Esophagus muscularis mucosa (tissue), 4 donors: ENCODE results near the gene ZEB2. TPM values are rescaled to one million over a fixed set of nuclear protein-coding genes. Genes with fewer than 3 reads are reported as not detected.

Source experiments
- DNase-seq: peaks from one replicate; pipeline ENCODE4 v3.0.0-alpha.2; 2017; ENCODE audit errors: extremely low spot score
- H3K27ac ChIP-seq, 4 donors: fragments of 200-600 bp; sonication (generic); replicated peaks in 1 of 4; 1 replicate in 3 of 4; 2 replicates in 1 of 4; pipeline ENCODE4 v1.5.1; 2016 to 2019; ENCODE audit warnings: mild to moderate bottlenecking in 1 of 4
- H3K27me3 ChIP-seq, 4 donors: fragments of 200-600 bp; sonication (generic); one replicate each; pipeline versions ENCODE4 v1.5.1 to v1.6.0; 2016 to 2019
- H3K36me3 ChIP-seq, 4 donors: fragments of 200-600 bp; sonication (generic); one replicate each; pipeline ENCODE4 v1.5.1; 2016 to 2019
- H3K4me1 ChIP-seq, 4 donors: fragments of 200-600 bp; sonication (generic); one replicate each; pipeline ENCODE4 v1.5.1; 2016 to 2019
- H3K4me3 ChIP-seq, 4 donors: fragments of 200-600 bp; sonication (generic); 1 replicate in 2 of 4; 2 replicates in 2 of 4; pipeline ENCODE4 v1.5.1; 2016 to 2019; ENCODE audit warnings: mild to moderate bottlenecking in 4 of 4, moderate library complexity in 1 of 4
- H3K9me3 ChIP-seq, 4 donors: fragments of 200-600 bp; sonication (generic); 1 replicate in 3 of 4; 2 replicates in 1 of 4; pipeline ENCODE4 v1.5.1; 2016 to 2019
- EP300 ChIP-seq: sonication (generic); formaldehyde crosslinking; IDR thresholded peaks from one replicate; pipeline ENCODE4 v1.6.1; 2017; ENCODE audit warnings: antibody characterized with exemption
- POLR2A ChIP-seq: fragments of 450-650 bp; IDR thresholded peaks from one replicate; pipeline ENCODE4 v1.6.1; 2017; ENCODE audit warnings: antibody characterized with exemption, moderate library complexity, mild to moderate bottlenecking, low read depth
- POLR2AphosphoS5 ChIP-seq, 2 donors: sonication (generic); formaldehyde crosslinking; IDR thresholded peaks; one replicate each; pipeline ENCODE4 v1.6.1; 2017; ENCODE audit warnings: antibody characterized with exemption in 2 of 2
- WGBS: methylation state at CpG from one replicate; pipeline ENCODE4 v1.1.5; 2018; 5-methylcytosine and 5-hydroxymethylcytosine counted together
- intact Hi-C: fragments of 100-400 bp; cut with DNase I; formaldehyde crosslinking; loops from one replicate; pipeline ENCODE4 v1.15.1; 2023
- total RNA-seq, 4 donors: library from RNA; depleted of rRNA; stranded (reverse); fragments of >200 nt; gene quantifications; one replicate each; pipeline versions ENCODE4 v1.1.0 to v1.2.1, GENCODE V29; 2016
- TF ChIP-seq, protein P1 (sequence below), 3 experiments: fragments of 200-600 bp in 2 of 3; fragments of 450-650 bp in 1 of 3; sonication (generic) in 2 of 3; IDR thresholded peaks; one replicate each; pipeline ENCODE4 v1.5.1; 2017 to 2019; ENCODE audit warnings: antibody characterized with exemption in 3 of 3, mild to moderate bottlenecking in 2 of 3, moderate library complexity in 1 of 3

The ZEB2 gene
- total RNA-seq, 4 donors from 2014 or later, result 41.2 to 68.3 (median 55.7) TPM

DNA sequence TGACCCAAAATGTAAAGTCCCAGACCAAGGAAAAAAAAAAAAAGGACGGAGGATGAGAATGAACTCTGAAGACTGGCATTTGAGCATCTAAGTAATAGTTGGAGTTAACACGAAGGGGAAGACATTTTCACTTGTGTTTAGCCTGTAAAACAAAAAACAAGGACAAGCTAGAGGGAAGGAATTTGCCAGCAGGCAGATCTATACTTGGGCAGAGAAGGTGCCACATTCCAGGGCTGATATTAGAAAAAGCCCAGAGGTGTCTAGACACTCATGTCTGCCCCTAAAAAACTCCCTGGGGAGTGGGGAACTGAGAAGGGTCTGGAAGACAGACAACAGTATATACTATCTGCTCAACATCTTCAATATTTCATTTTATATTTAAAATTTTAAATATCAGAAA is 171.1 kb downstream of the ZEB2 start:
- intact Hi-C loops, result no loop called here
- no peak for DNase-seq
- no peak overlapping the region for H3K27ac ChIP-seq
- H3K36me3 ChIP-seq, result no peaks in the 10 kb centered on the region
- 92% methylated on average over 2 of the region's 2 CpGs for WGBS
- H3K27me3 ChIP-seq, result no peaks in the 10 kb centered on the region
- no peak for TF ChIP-seq POLR2AphosphoS5 (IDR thresholded peaks at IDR 0.05)
- TF ChIP-seq EP300, result no peak
- no peak for TF ChIP-seq POLR2A
- TF ChIP-seq, protein P1, sequence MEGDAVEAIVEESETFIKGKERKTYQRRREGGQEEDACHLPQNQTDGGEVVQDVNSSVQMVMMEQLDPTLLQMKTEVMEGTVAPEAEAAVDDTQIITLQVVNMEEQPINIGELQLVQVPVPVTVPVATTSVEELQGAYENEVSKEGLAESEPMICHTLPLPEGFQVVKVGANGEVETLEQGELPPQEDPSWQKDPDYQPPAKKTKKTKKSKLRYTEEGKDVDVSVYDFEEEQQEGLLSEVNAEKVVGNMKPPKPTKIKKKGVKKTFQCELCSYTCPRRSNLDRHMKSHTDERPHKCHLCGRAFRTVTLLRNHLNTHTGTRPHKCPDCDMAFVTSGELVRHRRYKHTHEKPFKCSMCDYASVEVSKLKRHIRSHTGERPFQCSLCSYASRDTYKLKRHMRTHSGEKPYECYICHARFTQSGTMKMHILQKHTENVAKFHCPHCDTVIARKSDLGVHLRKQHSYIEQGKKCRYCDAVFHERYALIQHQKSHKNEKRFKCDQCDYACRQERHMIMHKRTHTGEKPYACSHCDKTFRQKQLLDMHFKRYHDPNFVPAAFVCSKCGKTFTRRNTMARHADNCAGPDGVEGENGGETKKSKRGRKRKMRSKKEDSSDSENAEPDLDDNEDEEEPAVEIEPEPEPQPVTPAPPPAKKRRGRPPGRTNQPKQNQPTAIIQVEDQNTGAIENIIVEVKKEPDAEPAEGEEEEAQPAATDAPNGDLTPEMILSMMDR (IDR thresholded peaks at IDR 0.05), result no peak
- H3K9me3 ChIP-seq, result no peaks in the 10 kb centered on the region
- H3K4me1 ChIP-seq, result peaks cover 0 to 9% (median 9%) of the 10 kb centered on the region in 4 donors
- H3K4me3 ChIP-seq, result no peak overlapping the region

DNA sequence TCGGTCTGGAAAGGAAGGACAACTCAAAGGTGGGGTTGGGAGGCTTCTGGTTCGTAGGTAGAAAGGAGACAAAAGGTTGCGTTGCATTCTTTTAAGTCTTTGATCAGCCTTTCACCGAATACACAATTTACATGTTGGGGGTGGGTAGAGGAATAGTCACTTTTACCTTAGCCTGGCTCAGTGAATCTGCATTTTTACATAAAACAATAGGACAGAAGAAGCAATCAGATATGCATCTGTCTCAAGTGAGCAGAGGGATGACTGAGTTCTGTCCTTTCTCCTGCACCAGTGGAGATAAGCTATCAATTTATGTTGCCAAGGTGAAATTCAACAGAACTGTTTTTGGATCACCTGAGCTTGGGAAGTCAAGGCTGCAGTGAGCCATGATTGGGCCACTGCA is 173.7 kb downstream of the ZEB2 start:
- H3K9me3 ChIP-seq, result no peaks in the 10 kb centered on the region

DNA sequence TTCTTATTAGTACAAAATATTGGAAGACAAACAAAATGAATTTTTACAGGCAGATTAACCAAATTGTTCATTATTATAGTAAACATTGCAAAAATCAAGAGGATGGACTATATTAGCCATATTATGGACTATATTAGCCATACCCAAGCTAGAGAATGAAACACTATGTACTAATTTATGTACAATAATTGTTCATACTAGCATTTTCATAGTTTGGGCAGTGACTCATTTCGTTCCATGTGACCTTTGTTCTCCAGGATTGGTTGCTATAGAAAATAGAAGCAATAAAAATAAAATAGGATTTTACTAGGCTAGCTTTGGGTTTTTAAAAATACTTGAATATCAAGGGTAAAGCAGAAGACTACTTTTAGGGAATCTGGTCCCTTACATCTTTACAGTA is 176.8 kb downstream of the ZEB2 start:
- 76% methylated on average over 1 of the region's 1 CpG for WGBS
- TF ChIP-seq, protein P1 (IDR thresholded peaks at IDR 0.05), result no peak
- TF ChIP-seq EP300 (no peak), POLR2AphosphoS5 (IDR thresholded peaks at IDR 0.05) (no peak), POLR2A (no peak)
- H3K27me3 ChIP-seq, result no peaks in the 10 kb centered on the region
- H3K4me3 ChIP-seq, result no peak overlapping the region
- intact Hi-C loops, result no loop called here
- H3K36me3 ChIP-seq, result no peaks in the 10 kb centered on the region
- H3K4me1 ChIP-seq, result no peaks in the 10 kb centered on the region
- H3K9me3 ChIP-seq, result no peaks in the 10 kb centered on the region
- DNase-seq, result no peak
- no peak overlapping the region for H3K27ac ChIP-seq

More for the DNA sequence above, 173.7 kb downstream of the ZEB2 start:
- intact Hi-C loops, result no loop called here
- WGBS, result 90% methylated on average over 4 of the region's 4 CpGs
- Histone ChIP-seq H3K36me3 (no peaks in the 10 kb centered on the region), H3K4me1 (peaks cover 0 to 9% (median 9%) of the 10 kb centered on the region in 4 donors), H3K4me3 (no peak overlapping the region), H3K27me3 (no peaks in the 10 kb centered on the region), H3K27ac (no peak overlapping the region)
- DNase-seq, result no peak
- TF ChIP-seq POLR2AphosphoS5 (IDR thresholded peaks at IDR 0.05), result no peak
- TF ChIP-seq, protein P1 (IDR thresholded peaks at IDR 0.05), result no peak
- no peak for TF ChIP-seq EP300
- TF ChIP-seq POLR2A, result no peak

DNA sequence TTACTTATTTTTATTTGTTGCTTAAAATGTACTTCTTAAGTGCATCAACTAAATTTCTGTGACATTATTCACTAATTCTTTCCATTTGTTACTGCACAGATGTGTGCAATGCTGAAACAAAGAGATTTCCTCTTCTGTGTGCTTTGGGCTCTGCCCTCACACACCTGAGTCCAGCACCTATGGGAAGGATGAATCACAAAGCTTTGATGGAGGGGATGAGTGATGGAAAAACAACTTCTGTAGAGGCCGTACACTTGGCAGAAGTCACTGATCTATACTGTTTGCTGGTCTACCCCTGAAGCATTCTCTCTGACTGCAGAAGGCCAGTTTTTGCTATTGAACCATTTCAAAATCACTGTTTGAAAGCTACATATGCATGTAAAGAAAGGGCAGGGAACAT is 178.4 kb downstream of the ZEB2 start:
- Histone ChIP-seq H3K27me3 (no peaks in the 10 kb centered on the region), H3K27ac (no peak overlapping the region), H3K9me3 (no peaks in the 10 kb centered on the region), H3K4me1 (no peaks in the 10 kb centered on the region), H3K4me3 (no peak overlapping the region), H3K36me3 (no peaks in the 10 kb centered on the region)
- 83% methylated on average over 1 of the region's 1 CpG for WGBS
- DNase-seq, result no peak
- TF ChIP-seq, protein P1 (IDR thresholded peaks at IDR 0.05), result no peak
- TF ChIP-seq POLR2A, result no peak
- TF ChIP-seq EP300, result no peak
- TF ChIP-seq POLR2AphosphoS5 (IDR thresholded peaks at IDR 0.05), result no peak
- intact Hi-C loops, result no loop called here

DNA sequence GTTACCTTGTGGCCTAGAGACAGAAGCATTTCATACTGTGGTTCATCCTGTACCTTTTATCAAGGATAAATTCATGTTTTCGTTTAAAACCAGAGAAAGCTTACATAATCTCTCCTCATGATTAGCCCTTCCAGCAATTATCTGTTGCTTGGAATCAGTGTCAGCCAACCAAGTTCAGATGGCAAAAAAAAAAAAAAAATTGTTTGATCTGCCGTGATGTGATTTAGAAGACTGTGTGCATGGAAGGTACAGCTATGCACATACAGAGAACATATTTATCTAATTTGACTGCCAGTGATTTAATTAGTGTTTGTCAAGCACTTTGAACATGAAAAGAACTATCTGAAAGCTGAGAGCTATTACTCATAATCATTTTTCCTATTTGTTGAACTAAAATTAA is 180.9 kb downstream of the ZEB2 start:
- WGBS, result 88% methylated on average over 2 of the region's 2 CpGs
- intact Hi-C loops, result no loop called here

More for the DNA sequence above, 180.9 kb downstream of the ZEB2 start:
- H3K4me1 ChIP-seq, result no peaks in the 10 kb centered on the region
- H3K9me3 ChIP-seq, result no peaks in the 10 kb centered on the region
- DNase-seq, result no peak
- TF ChIP-seq POLR2A, result no peak
- TF ChIP-seq EP300, result no peak
- TF ChIP-seq, protein P1 (IDR thresholded peaks at IDR 0.05), result no peak
- TF ChIP-seq POLR2AphosphoS5 (IDR thresholded peaks at IDR 0.05), result no peak
- H3K4me3 ChIP-seq, result no peak overlapping the region
- no peaks in the 10 kb centered on the region for H3K27me3 ChIP-seq
- no peak overlapping the region for H3K27ac ChIP-seq
- no peaks in the 10 kb centered on the region for H3K36me3 ChIP-seq
